T-helper 2 cell treated with Interferon-gamma antibody and Interleukin-4, amounts not matched to agents 100 ng/mL and 5 ng/mL, for 36 hours (primary cell): ENCODE data around the gene MED10. TPM values are rescaled to one million over a fixed set of nuclear protein-coding genes. Genes with fewer than 3 reads are reported as not detected.
"Not testable (repeated sequence)": the region's sequence is repeated elsewhere in the genome, so short reads cannot be mapped to it uniquely, and the experiment has no call there.

ENCODE experiments used
- intact Hi-C: fragments of 100-400 bp; cut with micrococcal nuclease; formaldehyde crosslinking; loops from one replicate; pipeline ENCODE4 v1.15.1; 2023
- total RNA-seq: library from RNA; stranded (reverse); gene quantifications from 2 replicates; pipeline ENCODE4 v1.2.3, GENCODE V29; 2022

MED10 gene
- total RNA-seq, 1 donor from 2014 or later, result 51.1 TPM

GRCh38 chr5:6376974-6377520 is 1.3 kb downstream of the MED10 start:
- intact Hi-C loops, result loop anchor here (10.0 kb wide), 2 partner anchors 208 to 1478 kb away; partner anchors contain the start of gene CFAP90

DNA sequence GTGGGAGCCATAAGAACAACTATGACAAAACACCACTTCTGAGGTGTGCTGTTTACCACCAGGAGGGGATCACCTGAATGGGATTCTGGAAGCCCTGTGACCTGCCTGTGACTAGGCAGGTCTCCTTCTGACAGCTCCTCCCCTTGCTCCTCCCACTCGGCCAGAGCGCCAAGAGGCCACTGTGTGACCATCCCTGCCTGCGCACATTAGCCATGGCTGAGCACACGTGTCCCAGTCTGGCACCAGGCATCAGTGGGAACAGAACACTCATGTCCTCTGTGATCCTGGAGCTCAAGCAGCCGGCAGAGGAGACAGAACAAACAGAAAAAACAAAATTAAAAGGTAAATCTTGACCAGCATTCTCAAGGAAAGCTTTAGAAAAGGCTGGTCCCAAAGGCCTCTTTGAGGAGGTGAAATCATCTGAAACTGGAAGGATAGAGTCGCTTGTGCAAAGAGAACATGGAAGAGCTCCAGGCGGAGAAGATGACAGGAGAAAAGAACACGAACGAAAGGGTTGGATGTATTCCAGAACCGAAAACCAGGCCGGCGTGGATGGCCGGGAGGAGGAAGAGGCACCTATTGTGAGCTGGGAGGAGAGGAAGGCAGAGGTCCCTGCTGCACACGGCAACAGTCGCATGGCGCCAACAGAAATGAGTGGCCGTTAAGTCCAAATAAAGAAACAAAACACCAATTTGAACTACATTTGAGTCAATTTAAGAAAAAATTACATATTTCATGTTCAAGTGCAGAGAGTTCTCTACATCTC is 5.1 kb downstream of the MED10 start:
- intact Hi-C loops, result loop anchor here (10.0 kb wide), 2 partner anchors 212 to 1482 kb away; partner anchors contain the start of gene CFAP90

DNA sequence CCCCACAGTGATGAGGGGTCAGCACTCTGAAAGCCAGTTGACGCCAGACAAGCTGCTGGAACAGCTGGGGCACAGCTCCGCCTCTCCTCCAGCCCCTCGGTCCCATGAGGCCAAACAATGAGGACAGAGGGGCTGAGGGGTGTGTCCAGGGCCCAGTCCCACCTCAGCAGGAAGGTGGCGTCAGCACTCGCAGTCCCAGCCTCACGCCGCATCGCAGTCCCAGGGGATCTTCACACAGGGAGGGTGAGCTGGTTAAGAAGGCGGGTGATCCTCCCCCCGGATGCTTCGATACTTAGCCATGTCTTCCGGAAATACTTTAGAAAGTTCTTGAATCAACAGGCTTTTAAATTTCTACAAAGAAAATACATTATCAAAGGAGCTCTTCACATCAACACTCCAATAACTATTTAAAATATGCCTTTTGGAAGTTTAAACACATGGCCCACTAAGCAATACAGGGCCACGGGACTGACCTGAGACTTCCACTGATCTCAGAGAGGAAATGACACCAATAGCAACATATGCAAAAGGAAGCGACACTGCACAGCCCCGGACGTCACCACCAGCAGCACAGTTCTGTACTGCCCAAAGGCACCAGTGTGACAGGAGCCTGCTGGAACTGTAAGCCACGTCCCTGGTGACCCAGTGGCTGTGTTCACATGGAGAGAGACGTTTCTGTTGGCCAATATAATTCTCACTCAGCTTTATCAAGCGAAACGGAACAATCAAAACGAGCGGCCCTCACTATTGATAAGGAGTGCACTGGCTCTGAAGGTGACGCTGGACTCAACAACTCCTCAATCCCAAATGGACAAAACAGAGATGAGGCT is 5.9 kb downstream of the MED10 start:
- intact Hi-C loops, result loop anchor here (10.0 kb wide), 2 partner anchors 212 to 1482 kb away; partner anchors contain the start of gene CFAP90

DNA sequence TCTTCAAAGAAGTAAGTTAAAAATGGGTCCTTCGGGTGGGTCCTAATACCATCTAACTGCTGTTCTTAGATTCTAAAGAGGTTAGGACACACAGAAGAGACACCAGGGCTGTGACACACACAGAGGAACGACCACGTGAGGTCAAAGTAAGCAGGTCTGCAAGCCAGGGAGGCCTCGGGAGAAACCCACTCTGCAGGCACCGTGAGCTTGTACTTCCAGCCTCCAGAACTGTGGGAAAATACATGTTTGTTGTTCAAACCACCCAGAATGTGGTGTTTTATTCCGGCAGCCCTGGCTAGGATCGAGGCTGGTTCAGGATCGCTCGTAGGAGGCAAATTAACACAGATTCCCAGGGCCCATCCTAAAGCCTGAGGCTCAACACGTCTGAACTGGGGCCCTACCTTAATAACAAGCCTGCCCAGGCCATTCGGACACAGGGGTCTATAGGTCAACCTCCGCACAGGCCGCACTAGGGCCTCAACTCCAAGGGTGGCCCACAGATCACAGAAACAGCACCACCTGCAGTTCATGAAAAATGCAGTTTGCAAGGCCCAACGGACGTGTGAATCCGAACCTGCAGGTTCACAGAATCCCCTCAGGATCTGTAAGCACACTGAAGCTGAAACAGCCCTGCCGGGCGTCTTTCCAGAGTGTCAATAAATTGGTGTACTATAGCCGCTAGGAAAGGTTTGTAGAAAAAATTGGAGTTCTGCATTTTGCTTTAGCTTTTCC is 7.1 kb downstream of the MED10 start:
- intact Hi-C loops, result loop anchor here (10.0 kb wide), 2 partner anchors 214 to 1484 kb away; partner anchors contain the start of gene CFAP90

- intact Hi-C loops, result loop anchor here (10.0 kb wide), 2 partner anchors 214 to 1484 kb away; partner anchors contain the start of gene CFAP90
Measured at GRCh38 chr5:6370580-6370979, 7.8 kb downstream of the MED10 start.

GRCh38 chr5:6365977-6366590 is 12.3 kb downstream of the MED10 start:
- intact Hi-C loops, result no loop called here

DNA sequence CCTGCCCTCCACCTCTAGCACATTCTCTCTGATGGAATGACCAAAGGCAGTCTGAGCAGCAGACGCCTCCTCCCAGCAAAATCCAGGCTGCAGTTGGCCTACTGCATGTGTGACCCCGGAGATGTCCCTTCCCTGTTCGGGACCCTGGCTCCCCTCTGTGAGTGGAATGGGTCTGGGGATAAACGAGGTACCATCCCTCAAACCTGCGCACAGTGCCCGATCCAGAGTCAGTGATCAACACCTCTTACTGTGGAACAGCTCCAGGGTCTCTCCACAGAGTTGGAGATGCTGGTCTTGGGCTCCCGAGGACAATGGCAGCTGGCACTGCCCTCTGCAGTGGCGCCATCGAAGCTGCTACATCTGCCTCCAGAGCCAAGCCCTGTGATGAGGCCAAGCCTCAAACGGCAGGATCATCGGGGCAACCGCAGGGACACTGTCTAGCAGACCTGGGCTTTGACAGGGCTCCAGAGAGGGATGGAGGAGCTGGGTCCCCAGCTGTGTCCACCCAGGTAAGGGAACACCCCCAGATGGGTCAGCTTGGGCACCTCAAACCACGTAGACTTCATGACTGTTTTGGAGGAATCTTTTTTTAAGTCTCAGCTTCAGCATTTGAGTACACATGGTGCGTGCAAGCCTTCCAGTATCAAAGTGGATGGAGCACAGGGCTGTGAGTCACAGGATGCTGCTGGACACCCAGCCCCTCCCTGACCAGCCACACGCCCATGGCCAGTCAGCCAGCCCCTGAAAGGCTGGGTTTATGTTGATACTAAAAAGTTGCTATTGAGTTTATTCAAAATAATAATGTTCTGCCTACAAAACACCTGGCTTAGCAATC is 13.0 kb downstream of the MED10 start:
- intact Hi-C loops, result no loop called here

DNA sequence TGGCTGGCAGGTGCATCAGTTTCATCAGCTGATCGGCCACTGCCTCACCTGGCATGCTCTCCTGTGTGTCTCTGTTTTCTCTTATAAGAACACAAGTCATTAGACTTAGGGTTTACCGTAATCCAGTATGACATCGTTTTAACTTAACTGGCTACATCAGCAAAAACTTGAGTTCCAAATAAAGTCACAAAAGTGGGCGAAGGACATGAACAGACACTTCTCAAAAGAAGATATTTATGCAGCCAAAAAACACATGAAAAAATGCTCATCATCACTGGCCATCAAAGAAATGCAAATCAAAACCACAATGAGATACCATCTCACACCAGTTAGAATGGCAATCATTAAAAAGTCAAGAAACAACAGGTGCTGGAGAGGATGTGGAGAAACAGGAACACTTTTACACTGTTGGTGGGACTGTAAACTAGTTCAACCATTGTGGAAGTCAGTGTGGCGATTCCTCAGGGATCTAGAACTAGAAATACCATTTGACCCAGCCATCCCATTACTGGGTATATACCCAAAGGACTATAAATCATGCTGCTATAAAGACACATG is 14.8 kb downstream of the MED10 start:
- intact Hi-C loops, result not testable (repeated sequence)

DNA sequence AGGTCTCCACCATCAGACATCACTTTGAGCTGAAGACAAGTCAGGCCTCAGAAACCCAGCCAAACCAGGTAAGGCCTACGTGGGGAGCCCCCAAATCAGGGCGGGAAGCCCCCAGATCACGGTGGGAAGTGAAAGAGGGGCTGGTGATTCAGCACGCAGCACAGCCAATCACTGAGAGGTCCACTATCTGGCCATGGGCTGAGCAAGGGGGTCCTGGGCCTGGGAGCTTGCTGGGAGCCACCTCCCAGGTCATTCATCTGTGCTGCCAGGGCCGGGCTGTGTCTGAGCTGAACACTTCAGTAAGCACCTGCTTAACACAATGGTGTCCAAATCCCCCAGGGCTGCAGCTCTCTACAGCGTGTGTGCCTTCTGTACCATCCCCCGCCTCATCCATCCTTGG is 15.5 kb downstream of the MED10 start:
- intact Hi-C loops, result no loop called here

GRCh38 chr5:6361101-6361500 is 17.2 kb downstream of the MED10 start:
- intact Hi-C loops, result loop anchor here (2.0 kb wide), 1 partner anchor 18 kb away; the partner anchor contains the start of gene MED10

- intact Hi-C loops, result loop anchor here (2.0 kb wide), 1 partner anchor 18 kb away; the partner anchor contains the start of gene MED10
Measured at GRCh38 chr5:6360323-6361072, 17.8 kb downstream of the MED10 start.

DNA sequence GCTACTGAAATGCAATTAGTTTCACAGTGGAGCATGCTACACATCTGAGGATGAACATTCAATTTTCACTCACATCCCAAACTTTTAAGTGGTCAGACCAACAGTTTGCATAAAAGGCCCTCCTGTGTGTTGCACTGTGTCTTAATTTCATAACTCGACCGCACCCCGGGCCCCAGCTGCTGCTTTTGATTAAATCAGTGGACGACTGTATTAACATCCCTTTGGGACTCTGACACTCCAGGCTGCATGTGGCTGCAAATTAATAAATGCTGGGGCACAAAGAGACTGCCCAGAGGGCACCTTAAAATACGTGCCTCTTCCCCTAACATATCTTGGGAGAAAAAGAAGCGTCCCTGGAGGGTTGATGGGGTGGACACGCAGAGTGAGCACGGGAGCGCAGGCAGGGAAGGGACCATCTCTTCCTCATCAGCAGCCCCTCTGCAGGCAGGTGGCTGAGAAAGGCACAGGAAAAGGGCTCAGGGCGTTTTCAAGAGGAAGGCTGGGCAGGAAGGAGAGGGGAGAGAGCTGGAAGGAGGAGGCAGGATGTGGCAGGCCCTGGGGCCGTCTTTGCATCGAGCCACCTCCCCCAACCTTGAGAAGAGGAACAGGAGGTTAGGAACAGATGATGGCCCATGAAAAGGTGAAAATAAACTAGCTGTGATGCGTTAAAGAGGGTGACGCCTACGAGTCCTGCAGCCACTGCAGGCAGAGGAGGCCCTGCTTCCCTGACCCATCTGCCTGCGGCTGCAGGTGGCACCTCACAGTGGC is 18.6 kb downstream of the MED10 start:
- intact Hi-C loops, result loop anchor here (2.0 kb wide), 1 partner anchor 19 kb away; the partner anchor contains the start of gene MED10

GRCh38 chr5:6358434-6358820 is 19.9 kb downstream of the MED10 start:
- intact Hi-C loops, result no loop called here

- intact Hi-C loops, result not testable (repeated sequence)
Measured at GRCh38 chr5:6357817-6358433, 20.4 kb downstream of the MED10 start.

- intact Hi-C loops, result no loop called here
Measured at GRCh38 chr5:6356578-6357164, 21.7 kb downstream of the MED10 start.

- intact Hi-C loops, result no loop called here
Measured at GRCh38 chr5:6355294-6355693, 23.1 kb downstream of the MED10 start.

GRCh38 chr5:6354848-6355247 is 23.5 kb downstream of the MED10 start:
- intact Hi-C loops, result no loop called here
